ENCODE data around the gene PDGFA.

Gene PDGFA

DNA sequence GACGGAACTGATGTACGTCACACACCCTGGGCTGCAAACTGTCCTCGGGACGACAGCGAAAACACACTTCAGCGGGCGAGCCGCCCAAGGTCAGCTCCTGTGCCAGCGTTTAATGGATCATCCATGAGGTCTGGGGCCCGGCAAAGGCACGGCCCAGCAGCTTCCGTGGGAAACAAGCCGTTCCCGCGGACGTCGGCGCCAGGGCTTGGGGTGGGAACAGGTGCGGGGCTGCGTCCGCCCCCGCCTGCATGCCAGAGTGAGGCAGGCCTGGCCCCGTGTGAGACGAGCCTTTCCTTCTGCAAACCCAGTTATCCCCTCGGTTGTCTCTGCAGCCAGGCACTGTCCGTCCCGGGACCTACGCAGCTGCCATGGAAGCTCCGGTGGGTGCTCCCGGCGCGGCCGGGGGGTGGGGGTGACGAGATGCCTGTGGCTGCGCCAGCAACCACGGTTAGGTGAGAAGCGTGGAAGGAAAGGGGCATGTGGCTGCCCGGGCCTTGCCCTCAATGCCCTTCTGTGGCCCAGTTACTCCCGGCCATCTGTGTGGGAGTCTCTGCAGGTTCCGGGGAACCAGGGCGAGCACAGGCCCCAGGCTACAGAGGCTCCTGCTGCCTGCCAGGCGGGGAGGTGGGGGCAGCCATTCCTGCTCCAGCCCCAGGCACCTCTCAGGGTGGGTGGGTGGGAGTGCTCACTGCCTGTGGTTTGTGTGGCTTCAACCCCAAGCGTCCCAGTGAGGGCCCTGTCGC, 42.2 kb upstream of the PDGFA start:
- Histone ChIP-seq H3K27ac (ENCODE audit: poor library complexity, severe bottlenecking) (no peak overlapping the region), H3K27me3 (ENCODE audit: insufficient read depth, poor library complexity, severe bottlenecking) (no peaks in the 10 kb centered on the region), H3K4me3 (ENCODE audit: severe bottlenecking) (no peak overlapping the region), H3K36me3 (ENCODE audit: low read depth) (no peaks in the 10 kb centered on the region), H3K4me1 (ENCODE audit: insufficient read depth, poor library complexity, severe bottlenecking) (no peaks in the 10 kb centered on the region), H3K9me3 (ENCODE audit: severe bottlenecking) (no peaks in the 10 kb centered on the region)
- TF ChIP-seq, protein P1, sequence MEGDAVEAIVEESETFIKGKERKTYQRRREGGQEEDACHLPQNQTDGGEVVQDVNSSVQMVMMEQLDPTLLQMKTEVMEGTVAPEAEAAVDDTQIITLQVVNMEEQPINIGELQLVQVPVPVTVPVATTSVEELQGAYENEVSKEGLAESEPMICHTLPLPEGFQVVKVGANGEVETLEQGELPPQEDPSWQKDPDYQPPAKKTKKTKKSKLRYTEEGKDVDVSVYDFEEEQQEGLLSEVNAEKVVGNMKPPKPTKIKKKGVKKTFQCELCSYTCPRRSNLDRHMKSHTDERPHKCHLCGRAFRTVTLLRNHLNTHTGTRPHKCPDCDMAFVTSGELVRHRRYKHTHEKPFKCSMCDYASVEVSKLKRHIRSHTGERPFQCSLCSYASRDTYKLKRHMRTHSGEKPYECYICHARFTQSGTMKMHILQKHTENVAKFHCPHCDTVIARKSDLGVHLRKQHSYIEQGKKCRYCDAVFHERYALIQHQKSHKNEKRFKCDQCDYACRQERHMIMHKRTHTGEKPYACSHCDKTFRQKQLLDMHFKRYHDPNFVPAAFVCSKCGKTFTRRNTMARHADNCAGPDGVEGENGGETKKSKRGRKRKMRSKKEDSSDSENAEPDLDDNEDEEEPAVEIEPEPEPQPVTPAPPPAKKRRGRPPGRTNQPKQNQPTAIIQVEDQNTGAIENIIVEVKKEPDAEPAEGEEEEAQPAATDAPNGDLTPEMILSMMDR (IDR thresholded peaks at IDR 0.05; ENCODE audit: poor library complexity, severe bottlenecking): no peak
- DNase-seq (ENCODE audit: low spot score): no peak
- ATAC-seq (ENCODE audit: low read depth): no peak

DNA sequence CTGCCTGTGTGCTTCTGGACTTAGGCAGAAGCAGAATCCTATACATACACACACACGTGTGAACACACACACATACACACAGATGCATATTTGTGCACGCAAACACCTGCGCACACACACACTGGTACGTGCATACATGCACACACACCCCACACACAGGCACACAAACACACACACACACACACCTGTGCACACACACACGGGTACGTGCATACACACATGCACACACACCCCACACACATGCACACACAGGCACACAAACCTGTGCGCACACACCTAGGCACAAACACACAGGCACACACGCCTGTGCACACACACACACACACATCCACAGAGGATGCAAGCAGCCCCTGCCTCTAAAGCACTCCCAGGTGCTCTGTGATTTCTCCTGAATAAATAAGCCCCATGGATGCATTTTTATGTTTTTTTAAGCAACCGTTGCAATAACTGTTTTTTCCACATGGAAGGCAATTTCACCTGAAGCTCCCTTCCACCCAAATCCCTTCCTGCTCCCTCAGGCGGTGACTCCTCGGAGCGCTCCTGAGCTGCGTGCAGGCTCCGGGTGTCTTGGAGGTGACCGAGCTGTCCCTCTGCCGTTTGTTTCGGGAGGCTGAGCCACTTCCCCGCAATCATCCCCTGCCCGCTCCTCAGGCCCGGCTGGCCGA, 41.5 kb upstream of the PDGFA start:
- Histone ChIP-seq H3K4me3 (ENCODE audit: severe bottlenecking) (no peak overlapping the region), H3K9me3 (ENCODE audit: severe bottlenecking) (no peaks in the 10 kb centered on the region), H3K4me1 (ENCODE audit: insufficient read depth, poor library complexity, severe bottlenecking) (no peaks in the 10 kb centered on the region), H3K36me3 (ENCODE audit: low read depth) (no peaks in the 10 kb centered on the region), H3K27ac (ENCODE audit: poor library complexity, severe bottlenecking) (no peak overlapping the region), H3K27me3 (ENCODE audit: insufficient read depth, poor library complexity, severe bottlenecking) (no peaks in the 10 kb centered on the region)
- no peak for DNase-seq (ENCODE audit: low spot score)
- TF ChIP-seq, protein P1 (IDR thresholded peaks at IDR 0.05; ENCODE audit: poor library complexity, severe bottlenecking): no peak
- no peak for ATAC-seq (ENCODE audit: low read depth)

DNA sequence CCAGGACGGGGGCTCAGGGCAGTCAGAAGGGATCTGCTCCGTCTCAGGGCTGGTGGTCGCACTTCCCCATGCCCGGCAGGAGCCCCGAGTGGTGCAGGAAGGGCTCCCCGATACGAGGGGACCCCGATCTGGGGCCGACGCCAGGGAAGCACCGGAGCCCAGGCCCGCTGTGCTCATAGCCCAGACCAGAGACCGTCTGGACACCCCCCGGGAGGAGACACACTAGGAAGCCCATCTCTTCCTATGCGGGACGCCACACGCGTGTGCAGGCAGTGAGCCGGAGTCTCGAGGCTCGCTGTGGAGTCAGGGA, 39.7 kb upstream of the PDGFA start:
- H3K9me3 ChIP-seq (ENCODE audit: severe bottlenecking): no peaks in the 10 kb centered on the region
- H3K4me1 ChIP-seq (ENCODE audit: insufficient read depth, poor library complexity, severe bottlenecking): no peaks in the 10 kb centered on the region
- no peaks in the 10 kb centered on the region for H3K36me3 ChIP-seq (ENCODE audit: low read depth)
- no peak for DNase-seq (ENCODE audit: low spot score)
- H3K27ac ChIP-seq (ENCODE audit: poor library complexity, severe bottlenecking): no peak overlapping the region
- no peak for ATAC-seq (ENCODE audit: low read depth)
- H3K27me3 ChIP-seq (ENCODE audit: insufficient read depth, poor library complexity, severe bottlenecking): no peaks in the 10 kb centered on the region
- TF ChIP-seq, protein P1 (IDR thresholded peaks at IDR 0.05; ENCODE audit: poor library complexity, severe bottlenecking): no peak
- no peak overlapping the region for H3K4me3 ChIP-seq (ENCODE audit: severe bottlenecking)

DNA sequence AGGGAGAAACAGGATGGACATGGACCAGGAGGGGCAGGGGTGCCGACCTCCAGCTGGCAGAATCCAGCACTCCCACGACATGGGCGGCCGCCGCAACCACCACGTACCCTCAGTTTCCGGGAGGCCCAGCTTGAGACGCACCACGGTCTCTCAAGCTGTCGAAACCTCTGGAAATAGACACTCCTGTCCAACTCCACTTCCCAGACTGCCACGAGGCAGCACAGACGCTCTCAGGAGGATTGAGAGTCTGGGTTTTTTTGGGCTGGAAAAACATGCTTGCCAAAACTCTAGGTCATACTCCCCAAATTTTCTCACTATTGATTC, 37.9 kb upstream of the PDGFA start:
- TF ChIP-seq, protein P1 (IDR thresholded peaks at IDR 0.05; ENCODE audit: poor library complexity, severe bottlenecking): no peak
- H3K27ac ChIP-seq (ENCODE audit: poor library complexity, severe bottlenecking): no peak overlapping the region
- no peak for DNase-seq (ENCODE audit: low spot score)
- ATAC-seq (ENCODE audit: low read depth): no peak
- H3K9me3 ChIP-seq (ENCODE audit: severe bottlenecking): no peaks in the 10 kb centered on the region
- no peaks in the 10 kb centered on the region for H3K4me1 ChIP-seq (ENCODE audit: insufficient read depth, poor library complexity, severe bottlenecking)
- H3K4me3 ChIP-seq (ENCODE audit: severe bottlenecking): no peak overlapping the region
- no peaks in the 10 kb centered on the region for H3K36me3 ChIP-seq (ENCODE audit: low read depth)
- H3K27me3 ChIP-seq (ENCODE audit: insufficient read depth, poor library complexity, severe bottlenecking): no peaks in the 10 kb centered on the region

Measured in RWPE2 (cell line).